SIG-M5 (cell line): ENCODE results near the gene SHLD1.

Experiments used
- DNase-seq: peaks from one replicate; lab custom pipeline; 2025; lab: John Stamatoyannopoulos, UW

The SHLD1 gene

GRCh38 chr20:5848711-5849505 lies 98.7 kb downstream of the SHLD1 start:
- no peak for DNase-seq

- no peak for DNase-seq
Measured at GRCh38 chr20:5855939-5856338, 105.7 kb downstream of the SHLD1 start.

GRCh38 chr20:5859608-5860007 lies 109.4 kb downstream of the SHLD1 start:
- no peak for DNase-seq

GRCh38 chr20:5862703-5863039 lies 112.5 kb downstream of the SHLD1 start:
- no peak for DNase-seq

GRCh38 chr20:5863040-5863833 lies 113.0 kb downstream of the SHLD1 start:
- DNase-seq, result peak; percentile 22

- no peak for DNase-seq
Measured at GRCh38 chr20:5864428-5864827, 114.2 kb downstream of the SHLD1 start.

GRCh38 chr20:5864873-5865587 lies 114.8 kb downstream of the SHLD1 start:
- DNase-seq, result no peak

GRCh38 chr20:5865604-5866003 lies 115.4 kb downstream of the SHLD1 start:
- no peak for DNase-seq

- DNase-seq, result no peak
Measured at GRCh38 chr20:5870568-5870981, 120.4 kb downstream of the SHLD1 start.

- no peak for DNase-seq
Measured at GRCh38 chr20:5871459-5872410, 121.5 kb downstream of the SHLD1 start.

GRCh38 chr20:5877128-5877527 lies 126.9 kb downstream of the SHLD1 start:
- DNase-seq, result no peak

GRCh38 chr20:5880326-5880725 lies 130.1 kb downstream of the SHLD1 start:
- DNase-seq, result no peak

GRCh38 chr20:5881703-5882102 lies 131.5 kb downstream of the SHLD1 start:
- no peak for DNase-seq

- no peak for DNase-seq
Measured at GRCh38 chr20:5882166-5882565, 132.0 kb downstream of the SHLD1 start.

GRCh38 chr20:5884465-5885335 lies 134.5 kb downstream of the SHLD1 start:
- DNase-seq, result no peak

- DNase-seq, result no peak
Measured at GRCh38 chr20:5885866-5886265, 135.7 kb downstream of the SHLD1 start.

- no peak for DNase-seq
Measured at GRCh38 chr20:5886788-5887187, 136.6 kb downstream of the SHLD1 start.

GRCh38 chr20:5887386-5887785 lies 137.2 kb downstream of the SHLD1 start:
- no peak for DNase-seq

GRCh38 chr20:5888041-5888440 lies 137.8 kb downstream of the SHLD1 start:
- no peak for DNase-seq

- DNase-seq, result no peak
Measured at GRCh38 chr20:5890773-5891441, 140.7 kb downstream of the SHLD1 start.
